Measurements from ENCODE around the gene CPNE9.

Gene CPNE9

GRCh38 chr3:9779075-9779593 lies 75.5 kb downstream of the CPNE9 start:
- DNase-seq (ENCODE audit: low spot score): no peak
